ENCODE data around the gene CDCA3. TPM values are rescaled to one million over a fixed set of nuclear protein-coding genes. Genes with fewer than 3 reads are reported as not detected.
A peak's percentile ranks its signal among the peaks of the same experiment; 100 is the strongest.

The CDCA3 gene
- polyA plus RNA-seq, 1 experiment: 11.6 TPM

GRCh38 chr12:6847676-6848075, 3.4 kb downstream of the CDCA3 start:
- Histone ChIP-seq H3K4me3 (ENCODE audit: low read depth, low read length) (no peak overlapping the region), H3K27me3 (ENCODE audit: control insufficient read depth, insufficient read depth, low read length) (no peaks in the 10 kb centered on the region), H3K27ac (ENCODE audit: low read depth, low read length) (no peak overlapping the region), H3K9me3 (ENCODE audit: control insufficient read depth, insufficient read depth, low read length) (no peaks in the 10 kb centered on the region; the same call in 1 of the 2 replicates)
- ChIA-PET POLR2A (no interaction called here), CTCF (interaction anchor here (0.6 to 1.9 kb wide), 5 partner anchors 11 to 282 kb away, joined by 3 to 9 read pairs (median 5); partner anchors contain the start of gene MLF2)
- no peak for DNase-seq (ENCODE audit: low read depth, low spot score)
- TF ChIP-seq CTCF (IDR thresholded peaks at IDR 0.05; ENCODE audit: low read depth, low read length): no peak

- H3K27ac ChIP-seq (ENCODE audit: low read depth, low read length): no peak overlapping the region
- CTCF ChIA-PET: no interaction called here
- no peaks in the 10 kb centered on the region for H3K27me3 ChIP-seq (ENCODE audit: control insufficient read depth, insufficient read depth, low read length)
- H3K4me3 ChIP-seq (ENCODE audit: low read depth, low read length): no peak overlapping the region
- POLR2A ChIA-PET: no interaction called here
- H3K9me3 ChIP-seq (ENCODE audit: control insufficient read depth, insufficient read depth, low read length): no peaks in the 10 kb centered on the region
- no peak for DNase-seq (ENCODE audit: low read depth, low spot score)
- TF ChIP-seq CTCF (IDR thresholded peaks at IDR 0.05; ENCODE audit: low read depth, low read length): no peak
Measured at GRCh38 chr12:6846316-6846869, 4.7 kb downstream of the CDCA3 start.

GRCh38 chr12:6845395-6845794, 5.7 kb downstream of the CDCA3 start:
- DNase-seq (ENCODE audit: low read depth, low spot score): no peak
- H3K27me3 ChIP-seq (ENCODE audit: control insufficient read depth, insufficient read depth, low read length): no peaks in the 10 kb centered on the region
- ChIA-PET POLR2A (no interaction called here), CTCF (interaction anchor here (1.0 to 1.4 kb wide), 2 partner anchors 10 kb away, joined by 3 to 5 read pairs; no protein-coding TSS in a partner anchor)
- no peaks in the 10 kb centered on the region for H3K9me3 ChIP-seq (ENCODE audit: control insufficient read depth, insufficient read depth, low read length)
- no peak for TF ChIP-seq CTCF (IDR thresholded peaks at IDR 0.05; ENCODE audit: low read depth, low read length)
- H3K4me3 ChIP-seq (ENCODE audit: low read depth, low read length): no peak overlapping the region
- no peak overlapping the region for H3K27ac ChIP-seq (ENCODE audit: low read depth, low read length)

- H3K27ac ChIP-seq (ENCODE audit: low read depth, low read length): peak overlapping the region; percentile 2
- TF ChIP-seq CTCF (IDR thresholded peaks at IDR 0.05; ENCODE audit: low read depth, low read length): no peak
- no peak for DNase-seq (ENCODE audit: low read depth, low spot score)
- CTCF ChIA-PET: interaction anchor here (0.6 to 1.5 kb wide), 2 partner anchors 65 to 90 kb away, joined by 3 to 4 read pairs; partner anchors contain the start of gene MLF2
- POLR2A ChIA-PET: interaction anchor here (0.8 to 2.3 kb wide), 2 partner anchors 8 kb away, joined by 4 to 7 read pairs; partner anchors contain the start of gene CDCA3
- H3K9me3 ChIP-seq (ENCODE audit: control insufficient read depth, insufficient read depth, low read length): no peaks in the 10 kb centered on the region
- H3K4me3 ChIP-seq (ENCODE audit: low read depth, low read length): no peak overlapping the region
- H3K27me3 ChIP-seq (ENCODE audit: control insufficient read depth, insufficient read depth, low read length): no peaks in the 10 kb centered on the region
Measured at GRCh38 chr12:6843118-6843902, 7.8 kb downstream of the CDCA3 start.

GRCh38 chr12:6842075-6842474, 9.0 kb downstream of the CDCA3 start:
- POLR2A ChIA-PET: interaction anchor here (0.6 to 3.3 kb wide), 3 partner anchors 9 to 1116 kb away, joined by 3 to 14 read pairs (median 7); partner anchors contain the start of genes CDCA3 and P3H3
- H3K27me3 ChIP-seq (ENCODE audit: control insufficient read depth, insufficient read depth, low read length): no peaks in the 10 kb centered on the region
- no peak overlapping the region for H3K27ac ChIP-seq (ENCODE audit: low read depth, low read length)
- no peak for TF ChIP-seq CTCF (IDR thresholded peaks at IDR 0.05; ENCODE audit: low read depth, low read length)
- H3K4me3 ChIP-seq (ENCODE audit: low read depth, low read length): no peak overlapping the region
- no peaks in the 10 kb centered on the region; the same call in 1 of the 2 replicates for H3K9me3 ChIP-seq (ENCODE audit: control insufficient read depth, insufficient read depth, low read length)
- CTCF ChIA-PET: interaction anchor here (0.9 to 1.2 kb wide), 2 partner anchors 8 to 28 kb away, joined by 3 read pairs; no protein-coding TSS in a partner anchor
- DNase-seq (ENCODE audit: low read depth, low spot score): no peak
